T-cell (primary cell): ENCODE measurements around the gene SLC16A8. TPM values are rescaled to one million over a fixed set of nuclear protein-coding genes. Genes with fewer than 3 reads are reported as not detected.
"Not testable (repeated sequence)": the region's sequence is repeated elsewhere in the genome, so short reads cannot be mapped to it uniquely, and the experiment has no call there.

Experiments used
- ATAC-seq, 4 experiments: fragments of 200-7000 bp in 3 of 4; fragments of 150-1000 bp in 1 of 4; cut with Tn5 transposase; replicated peaks in 1 of 4; 1 replicate in 3 of 4; 2 replicates in 1 of 4; pipeline ENCODE4 v1.10.0; 2021; ENCODE audit warnings: moderate library complexity in 3 of 4, mild to moderate bottlenecking in 2 of 4, moderate number of reproducible peaks in 1 of 4
- CTCF ChIA-PET, 2 donors: fragments of 300-600 bp; sonication (Branson Sonifier 250); formaldehyde crosslinking; loops; one replicate each; lab custom pipeline; 2022; ENCODE audit warnings: antibody characterized with exemption in 2 of 2; lab: Charles Lee
- POLR2A ChIA-PET, 2 donors: fragments of 300-600 bp; sonication (Branson Sonifier 250); formaldehyde crosslinking; loops; one replicate each; lab custom pipeline; 2022; ENCODE audit warnings: antibody characterized with exemption in 2 of 2; lab: Charles Lee
- DNase-seq, 35 experiments: peaks; one replicate each; pipeline versions ENCODE4 v3.0.0 to v3.0.0-alpha.2; 2013 to 2023
- H3K27ac ChIP-seq: one replicate; pipeline ENCODE4 v1.5.1; 2013; ENCODE audit warnings: low read length
- H3K27me3 ChIP-seq, 2 experiments: replicated peaks in 1 of 2; 1 replicate in 1 of 2; 2 replicates in 1 of 2; pipeline versions ENCODE4 v1.6.1 to v1.7.0; 2013; ENCODE audit warnings: low read length in 1 of 2, mixed read lengths in 1 of 2; ENCODE audit not compliant: control insufficient read depth in 2 of 2, insufficient read depth in 2 of 2; ENCODE audit errors: extremely low read depth in 1 of 2
- H3K36me3 ChIP-seq, 2 donors: 1 replicate in 1 of 2; 2 replicates in 1 of 2; pipeline versions ENCODE4 v1.6.1 to v1.7.0; 2013; ENCODE audit warnings: low read length in 1 of 2; ENCODE audit not compliant: control insufficient read depth in 2 of 2, insufficient read depth in 1 of 2; ENCODE audit errors: extremely low read depth in 1 of 2
- H3K4me1 ChIP-seq, 2 experiments: 1 replicate in 1 of 2; 2 replicates in 1 of 2; pipeline versions ENCODE4 v1.6.1 to v1.7.0; 2013; ENCODE audit warnings: low read length in 2 of 2, mixed read lengths in 1 of 2; ENCODE audit not compliant: insufficient read depth in 2 of 2, control insufficient read depth in 1 of 2; ENCODE audit errors: extremely low read depth in 1 of 2
- H3K4me3 ChIP-seq, 2 donors: 1 replicate in 1 of 2; 2 replicates in 1 of 2; pipeline versions ENCODE4 v1.5.1 to v1.7.0; 2013; ENCODE audit warnings: mild to moderate bottlenecking in 2 of 2, low read length in 1 of 2, moderate library complexity in 1 of 2; ENCODE audit not compliant: control insufficient read depth in 1 of 2; ENCODE audit errors: extremely low read depth in 1 of 2
- H3K9me3 ChIP-seq: 2 replicates; pipeline ENCODE4 v1.7.0; 2013
- H3K27ac Mint-ChIP-seq, 2 donors: one replicate each; pipeline ENCODE4 v1.8.0; 2020 to 2021; ENCODE audit warnings: mild to moderate bottlenecking in 2 of 2, mixed read lengths in 2 of 2
- H3K27me3 Mint-ChIP-seq, 2 donors: one replicate each; pipeline ENCODE4 v1.8.0; 2021 to 2022; ENCODE audit warnings: mixed read lengths in 2 of 2
- H3K36me3 Mint-ChIP-seq: one replicate; pipeline ENCODE4 v1.8.0; 2021; ENCODE audit warnings: mixed read lengths
- H3K4me1 Mint-ChIP-seq, 3 donors: one replicate each; pipeline ENCODE4 v1.8.0; 2020 to 2022; ENCODE audit warnings: mixed read lengths in 3 of 3, mild to moderate bottlenecking in 1 of 3
- H3K4me3 Mint-ChIP-seq, 3 donors: one replicate each; pipeline ENCODE4 v1.8.0; 2020 to 2022; ENCODE audit warnings: mild to moderate bottlenecking in 3 of 3, mixed read lengths in 3 of 3, moderate library complexity in 3 of 3
- H3K9me3 Mint-ChIP-seq, 3 donors: one replicate each; pipeline ENCODE4 v1.8.0; 2020 to 2022; ENCODE audit warnings: mixed read lengths in 3 of 3
- WGBS: methylation state at CpG from one replicate; pipeline ENCODE4 v1.1.5; 2013; ENCODE audit warnings: missing lambda C conversion rate; ENCODE audit not compliant: insufficient coverage; 5-methylcytosine and 5-hydroxymethylcytosine counted together
- total RNA-seq, 35 experiments: library from RNA in 6 of 35; stranded (reverse) in 6 of 35; fragments of 120-200 nt in 1 of 35; gene quantifications; one replicate each; pipeline versions ENCODE4 v1.2.1 to v1.2.4 and lab custom pipeline; 2013 to 2026

Gene SLC16A8
- total RNA-seq, 5 donors from 2014 or later (not counting 1 experiment from before 2014, with no cell fraction given) = 0.19 TPM; not detected in 4

- Histone ChIP-seq H3K27ac (no peak overlapping the region), H3K36me3 (no peaks in the 10 kb centered on the region), H3K4me3 (no peak overlapping the region), H3K27me3 (peaks cover 0 to 11% of the 10 kb centered on the region in 2 experiments), H3K9me3 (no peaks in the 10 kb centered on the region), H3K4me1 (no peaks in the 10 kb centered on the region)
- DNase-seq = no peak
- no peaks in the 10 kb centered on the region for H3K36me3 Mint-ChIP-seq
- ATAC-seq = no peak
- H3K4me3 Mint-ChIP-seq = no peak overlapping the region
- peaks cover under 1 to 4% of the 10 kb centered on the region in 2 donors for H3K27me3 Mint-ChIP-seq
- 33% methylated on average over 3 of the region's 5 CpGs for WGBS
- no peaks in the 10 kb centered on the region for H3K4me1 Mint-ChIP-seq
- H3K9me3 Mint-ChIP-seq = no peaks in the 10 kb centered on the region
- no peak overlapping the region for H3K27ac Mint-ChIP-seq
- ChIA-PET CTCF (no interaction called here), POLR2A (no interaction called here)
Measured at GRCh38 chr22:38041760-38042487, 42.1 kb downstream of the SLC16A8 start.

- ChIA-PET POLR2A (no interaction called here), CTCF (interaction anchor here in 1 of 2 donors (0.6 kb wide), 1 partner anchor 381 kb away, joined by 4 read pairs; no protein-coding TSS in a partner anchor)
- no peaks in the 10 kb centered on the region for H3K9me3 Mint-ChIP-seq
- no peak overlapping the region for H3K4me3 Mint-ChIP-seq
- Histone ChIP-seq H3K4me3 (no peak overlapping the region), H3K36me3 (no peaks in the 10 kb centered on the region), H3K9me3 (no peaks in the 10 kb centered on the region), H3K27ac (no peak overlapping the region), H3K27me3 (peaks cover 0 to 8% of the 10 kb centered on the region in 2 experiments), H3K4me1 (no peaks in the 10 kb centered on the region)
- H3K36me3 Mint-ChIP-seq = no peaks in the 10 kb centered on the region
- peaks cover 0 to 4% of the 10 kb centered on the region in 2 donors for H3K27me3 Mint-ChIP-seq
- ATAC-seq (no peak), DNase-seq (no peak)
- WGBS = 95% methylated on average over 13 of the region's 20 CpGs
- H3K4me1 Mint-ChIP-seq = no peaks in the 10 kb centered on the region
- no peak overlapping the region for H3K27ac Mint-ChIP-seq
Measured at GRCh38 chr22:38040953-38041759, 42.8 kb downstream of the SLC16A8 start.

GRCh38 chr22:38038890-38039812, 44.8 kb downstream of the SLC16A8 start:
- H3K4me3 ChIP-seq = no peak overlapping the region
- H3K9me3 ChIP-seq = no peaks in the 10 kb centered on the region
- Mint-ChIP-seq H3K36me3 (no peaks in the 10 kb centered on the region), H3K27ac (no peak overlapping the region), H3K4me1 (no peaks in the 10 kb centered on the region), H3K27me3 (peaks cover 0 to 4% of the 10 kb centered on the region in 2 donors), H3K9me3 (no peaks in the 10 kb centered on the region), H3K4me3 (no peak overlapping the region)
- DNase-seq (no peak), ATAC-seq (no peak)
- no peak overlapping the region for H3K27ac ChIP-seq
- no peaks in the 10 kb centered on the region for H3K4me1 ChIP-seq
- POLR2A ChIA-PET = no interaction called here
- CTCF ChIA-PET = no interaction called here
- peaks cover 0 to 2% of the 10 kb centered on the region in 2 experiments for H3K27me3 ChIP-seq
- 96% methylated on average over 30 of the region's 46 CpGs for WGBS
- no peaks in the 10 kb centered on the region for H3K36me3 ChIP-seq

- H3K4me1 ChIP-seq = no peaks in the 10 kb centered on the region
- CTCF ChIA-PET = no interaction called here
- H3K36me3 ChIP-seq = no peaks in the 10 kb centered on the region
- 93% methylated on average over 10 of the region's 23 CpGs for WGBS
- ATAC-seq (no peak), DNase-seq (no peak)
- Mint-ChIP-seq H3K27me3 (peaks cover 0 to 4% of the 10 kb centered on the region in 2 donors), H3K27ac (no peak overlapping the region), H3K4me3 (no peak overlapping the region), H3K9me3 (no peaks in the 10 kb centered on the region), H3K36me3 (no peaks in the 10 kb centered on the region), H3K4me1 (no peaks in the 10 kb centered on the region)
- no peak overlapping the region for H3K27ac ChIP-seq
- no peaks in the 10 kb centered on the region for H3K9me3 ChIP-seq
- POLR2A ChIA-PET = no interaction called here
- H3K27me3 ChIP-seq = peaks cover 0 to 4% of the 10 kb centered on the region in 2 experiments
- no peak overlapping the region for H3K4me3 ChIP-seq
Measured at GRCh38 chr22:38038426-38038825, 45.6 kb downstream of the SLC16A8 start.

- H3K27me3 ChIP-seq, ATAC-seq, H3K9me3 ChIP-seq, H3K27me3 Mint-ChIP-seq, H3K9me3 Mint-ChIP-seq, CTCF ChIA-PET, H3K27ac ChIP-seq, H3K36me3 Mint-ChIP-seq, H3K36me3 ChIP-seq, POLR2A ChIA-PET, H3K27ac Mint-ChIP-seq, H3K4me1 ChIP-seq, H3K4me3 ChIP-seq, H3K4me3 Mint-ChIP-seq, H3K4me1 Mint-ChIP-seq, DNase-seq: not testable (repeated sequence)
- 100% methylated on average over 1 of the region's 13 CpGs for WGBS
Measured at GRCh38 chr22:38037367-38038150, 46.4 kb downstream of the SLC16A8 start.
